GM21447 (cell line): Measurements from ENCODE around the gene LCE1A.

Experiments
- ATAC-seq: cut with Tn5 transposase; IDR thresholded peaks from one replicate; pipeline ENCODE4 v1.9.1; 2021; ENCODE audit not compliant: unreplicated experiment

The LCE1A gene

DNA sequence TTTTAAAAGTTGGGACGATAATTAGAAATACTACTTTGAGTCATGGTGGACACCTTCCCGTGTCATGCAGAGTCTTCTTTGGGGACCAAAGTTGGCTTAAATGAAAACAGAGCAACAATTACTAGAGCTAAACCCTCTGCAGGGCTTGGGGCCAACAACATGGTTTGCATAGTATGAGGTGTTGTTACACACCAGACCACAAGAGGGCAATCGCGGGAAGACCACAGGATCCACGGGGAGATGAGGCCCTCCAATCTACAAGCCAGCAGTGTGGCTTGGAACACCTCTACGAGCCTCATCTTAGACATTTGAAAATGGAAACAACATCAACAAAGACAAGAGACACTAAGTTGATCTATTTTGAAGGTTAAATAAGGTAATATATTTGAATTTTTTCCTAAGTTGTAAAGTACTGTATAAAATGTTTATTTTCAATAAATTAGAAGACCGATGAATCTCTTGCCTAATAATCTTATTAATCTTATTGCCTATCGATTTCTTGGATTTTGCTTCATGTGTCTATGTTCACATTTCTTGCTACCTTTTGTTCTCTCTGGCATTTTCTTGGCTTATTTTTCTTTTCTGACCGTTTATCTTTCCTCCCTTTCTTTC, 42.6 kb downstream of the LCE1A start:
- no peak for ATAC-seq

DNA sequence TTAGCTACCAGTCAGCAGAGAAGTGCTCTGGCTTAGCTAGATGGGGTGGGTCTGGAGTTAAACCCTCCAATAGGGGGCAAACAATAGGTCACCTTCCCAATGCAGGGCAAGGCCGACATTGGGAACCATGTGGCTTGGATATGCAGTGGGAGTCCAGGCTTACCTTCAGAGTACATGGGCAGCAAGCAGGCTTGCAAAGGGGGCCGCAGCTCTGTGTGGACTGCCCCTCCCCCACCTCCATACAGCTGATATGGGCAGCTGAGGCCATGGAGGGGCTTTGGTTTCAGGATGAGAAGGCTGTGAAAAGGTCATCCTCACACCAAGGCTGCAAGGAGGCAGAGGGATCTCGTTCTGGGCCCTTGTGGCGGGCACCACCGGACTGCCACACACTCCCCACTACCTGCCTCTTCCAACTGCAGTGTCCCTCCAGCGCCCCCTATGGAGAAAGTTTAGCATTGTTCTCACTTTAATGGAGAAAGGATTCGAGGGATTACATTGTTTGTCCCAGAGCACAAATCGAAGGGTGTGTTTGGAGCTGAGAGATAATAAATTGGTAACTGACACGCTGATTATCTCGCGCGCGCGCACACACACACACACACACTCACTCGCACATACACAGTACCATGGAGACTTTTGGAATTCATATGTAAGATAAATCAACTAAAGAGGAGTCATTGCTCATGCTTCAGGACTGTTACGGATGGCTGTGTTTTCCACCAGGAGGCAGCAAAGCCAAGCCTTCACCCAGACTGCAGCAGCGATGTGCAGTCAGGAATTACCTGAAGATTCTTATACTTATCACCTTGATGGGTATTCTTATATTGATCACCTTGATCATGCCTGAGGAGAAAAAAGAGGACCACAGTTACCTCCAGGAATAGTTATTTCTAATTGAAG, 43.8 kb downstream of the LCE1A start:
- ATAC-seq: no peak

DNA sequence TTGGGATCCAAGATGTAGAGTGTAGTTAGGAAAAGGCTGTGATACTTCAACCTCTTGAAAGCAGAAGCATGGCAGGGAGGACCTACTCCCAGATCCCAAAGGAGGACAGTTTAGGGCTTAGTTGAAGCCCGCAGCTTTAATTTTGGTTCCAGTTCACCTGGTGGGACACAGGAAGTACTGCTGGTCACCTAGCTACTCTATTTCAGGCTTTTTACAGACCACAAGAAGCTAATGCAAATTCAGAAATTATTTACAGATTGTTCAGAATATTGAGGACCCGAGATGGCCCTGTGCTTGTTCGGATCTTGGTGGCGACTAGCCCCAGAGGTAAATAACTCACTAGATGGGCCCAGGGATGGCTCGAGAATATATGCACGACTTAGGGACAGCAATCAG, 44.5 kb downstream of the LCE1A start:
- ATAC-seq: no peak

DNA sequence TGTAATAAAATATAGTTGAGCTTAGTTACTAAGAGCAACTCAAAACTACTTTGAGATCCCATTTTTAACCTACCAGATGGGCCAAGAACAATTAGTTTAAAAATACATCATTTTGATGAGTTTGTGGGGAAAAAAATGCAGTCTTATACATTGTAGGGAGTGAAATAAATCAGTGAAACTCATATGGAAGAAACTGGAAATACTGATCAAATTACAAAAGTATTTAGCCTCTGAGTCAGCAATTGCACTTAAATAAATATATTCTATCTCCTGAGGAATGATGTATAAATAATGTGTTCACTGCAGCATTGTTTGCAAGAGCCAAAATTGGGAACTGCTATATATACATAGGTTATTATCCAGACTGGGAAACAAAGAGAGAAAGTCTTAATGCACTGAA, 46.2 kb downstream of the LCE1A start:
- ATAC-seq: no peak

DNA sequence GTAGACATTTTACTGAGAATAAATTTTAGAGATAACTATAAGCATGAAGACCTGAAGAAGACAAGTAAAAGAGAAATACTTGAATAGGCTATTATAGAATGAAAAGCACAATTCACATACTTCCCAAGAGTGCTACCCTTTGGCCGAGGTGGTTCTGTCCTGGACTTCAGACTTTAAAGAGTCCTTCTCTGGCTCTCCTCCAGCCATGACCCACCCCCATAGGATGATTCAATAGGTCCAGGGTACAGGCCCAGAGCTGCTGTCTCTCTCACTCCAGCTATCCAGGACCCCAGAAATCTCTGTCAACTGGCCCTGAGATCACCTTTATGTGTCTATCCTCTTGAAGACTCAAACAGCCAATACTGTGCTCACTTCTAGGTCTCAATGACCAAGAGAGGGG, 49.6 kb downstream of the LCE1A start:
- no peak for ATAC-seq
